HFFc6 (cell line): ENCODE results near the gene PYDC1. TPM values are rescaled to one million over a fixed set of nuclear protein-coding genes. Genes with fewer than 3 reads are reported as not detected.

Source experiments
- DNase-seq: peaks from one replicate; pipeline ENCODE4 v3.0.0-alpha.2; 2018
- H3K27ac Mint-ChIP-seq: 2 replicates; pipeline ENCODE4 v1.8.0; 2020; ENCODE audit warnings: mild to moderate bottlenecking, mixed read lengths
- H3K27me3 Mint-ChIP-seq: 2 replicates; pipeline ENCODE4 v1.8.0; 2021; ENCODE audit warnings: mild to moderate bottlenecking, moderate library complexity, mixed read lengths; ENCODE audit not compliant: insufficient read depth
- H3K36me3 Mint-ChIP-seq: 2 replicates; pipeline ENCODE4 v1.8.0; 2021; ENCODE audit warnings: low read depth, mixed read lengths
- H3K4me1 Mint-ChIP-seq: 2 replicates; pipeline ENCODE4 v1.8.0; 2020; ENCODE audit warnings: low read depth, mixed read lengths
- H3K4me3 Mint-ChIP-seq: 2 replicates; pipeline ENCODE4 v1.8.0; 2020; ENCODE audit warnings: mild to moderate bottlenecking, moderate library complexity, mixed read lengths
- H3K9me3 Mint-ChIP-seq: 2 replicates; pipeline ENCODE4 v1.8.0; 2020; ENCODE audit warnings: mild to moderate bottlenecking, mixed read lengths
- CTCF ChIP-seq: fragments of 200-600 bp; sonication (generic); IDR thresholded peaks from 2 replicates; pipeline ENCODE4 v1.5.0; 2021; ENCODE audit warnings: antibody characterized with exemption, mild to moderate bottlenecking
- total RNA-seq, 6 experiments: library from RNA; stranded (reverse); fragmentation: NEBNext Ultra II Directional; extraction: Animal tissue kit (Norgen Biotek cat#: 25700); gene quantifications; 2 replicates in 1 of 6; 3 replicates in 5 of 6; pipeline ENCODE4 v1.2.3, GENCODE V29; 2021

The PYDC1 gene
- total RNA-seq, 6 experiments from 2014 or later = not detected

- Mint-ChIP-seq H3K27me3 (peaks cover 3% of the 10 kb centered on the region), H3K4me3 (no peak overlapping the region), H3K4me1 (no peaks in the 10 kb centered on the region), H3K27ac (no peak overlapping the region), H3K36me3 (no peaks in the 10 kb centered on the region), H3K9me3 (no peaks in the 10 kb centered on the region)
- TF ChIP-seq CTCF = no peak
- no peak for DNase-seq
Observed at GRCh38 chr16:31167315-31167714, 49.6 kb downstream of the PYDC1 start.

Other genes starting within 250 kb of the PYDC1 start
- 10 to 100 TPM; 15.1 to 24.6 (median 18.6) TPM for gene HSD3B7, start 231.9 kb downstream of the PYDC1 start, total RNA-seq
- 1 to 10 TPM; 6.7 to 9.9 (median 7.1) TPM for gene STX1B, start 206.5 kb downstream of the PYDC1 start, total RNA-seq
- 10 to 100 TPM; 56.3 to 71.2 (median 64.2) TPM for gene STX4, start 183.6 kb downstream of the PYDC1 start, total RNA-seq
- gene ZNF668, start 142.9 kb downstream of the PYDC1 start, total RNA-seq = 10 to 100 TPM; 15.0 to 24.5 (median 17.5) TPM
- 10 to 100 TPM; 13.0 to 16.3 (median 14.7) TPM for gene ZNF646, start 142.7 kb downstream of the PYDC1 start, total RNA-seq
- gene PRSS53, start 128.2 kb downstream of the PYDC1 start, total RNA-seq = 1 to 10 TPM in 5 of 6 experiments, under 1 TPM in 1; 0.85 to 2.6 (median 1.4) TPM
- gene VKORC1, start 122.3 kb downstream of the PYDC1 start, total RNA-seq = 100 to 1,000 TPM; 123 to 184 (median 130) TPM
- gene BCKDK, start 108.7 kb downstream of the PYDC1 start, total RNA-seq = 10 to 100 TPM; 56.8 to 64.8 (median 59.4) TPM
- 10 to 100 TPM; 28.1 to 31.8 (median 29.6) TPM for gene KAT8, start 99.5 kb downstream of the PYDC1 start, total RNA-seq
- not detected for gene PRSS8, start 81.4 kb downstream of the PYDC1 start, total RNA-seq
- gene PRSS36, start 67.1 kb downstream of the PYDC1 start, total RNA-seq = under 1 TPM in 4 of 6 experiments, not detected in 2; 0.38 to 0.60 (median 0.47) TPM
- 100 to 1,000 TPM; 275 to 504 (median 422) TPM for gene FUS, start 37.0 kb downstream of the PYDC1 start, total RNA-seq
- 10 to 100 TPM; 13.0 to 23.1 (median 22.5) TPM for gene PYCARD, start 14.4 kb downstream of the PYDC1 start, total RNA-seq
- gene TRIM72, start 3.0 kb downstream of the PYDC1 start, total RNA-seq = under 1 TPM in 1 of 6 experiments, not detected in 5; 0.05 TPM
- gene ITGAM, start 42.8 kb upstream of the PYDC1 start, total RNA-seq = not detected
- gene ITGAX, start 138.0 kb upstream of the PYDC1 start, total RNA-seq = not detected
- not detected for gene ITGAD, start 176.2 kb upstream of the PYDC1 start, total RNA-seq
- not detected for gene COX6A2, start 211.2 kb upstream of the PYDC1 start, total RNA-seq
- gene ZNF843, start 225.7 kb upstream of the PYDC1 start, total RNA-seq = under 1 TPM; 0.14 to 0.47 (median 0.23) TPM
- 10 to 100 TPM in 2 of 6 experiments, 1 to 10 TPM in 4; 7.6 to 11.8 (median 9.3) TPM for gene ARMC5, start 242.4 kb upstream of the PYDC1 start, total RNA-seq